Measurements from ENCODE around the gene ASMT.
"Not testable (repeated sequence)": the region's sequence is repeated elsewhere in the genome, so short reads cannot be mapped to it uniquely, and the experiment has no call there.

The ASMT gene

GRCh38 chrX:1598021-1598875, 16.6 kb upstream of the ASMT start:
- DNase-seq (ENCODE audit: low spot score): no peak

GRCh38 chrX:1598876-1599790, 15.7 kb upstream of the ASMT start:
- no peak for DNase-seq (ENCODE audit: low spot score)

GRCh38 chrX:1599791-1600405, 15.0 kb upstream of the ASMT start:
- DNase-seq (ENCODE audit: low spot score): no peak

GRCh38 chrX:1600406-1601050, 14.3 kb upstream of the ASMT start:
- DNase-seq (ENCODE audit: low spot score): no peak

GRCh38 chrX:1601051-1601767, 13.7 kb upstream of the ASMT start:
- DNase-seq (ENCODE audit: low spot score): no peak

GRCh38 chrX:1601768-1602085, 13.1 kb upstream of the ASMT start:
- DNase-seq (ENCODE audit: low spot score): no peak

GRCh38 chrX:1602299-1602698, 12.6 kb upstream of the ASMT start:
- DNase-seq (ENCODE audit: low spot score): no peak

GRCh38 chrX:1606496-1606895, 8.4 kb upstream of the ASMT start:
- no peak for DNase-seq (ENCODE audit: low spot score)

- DNase-seq (ENCODE audit: low spot score): no peak
Measured at GRCh38 chrX:1609311-1609710, 5.5 kb upstream of the ASMT start.

GRCh38 chrX:1609762-1610161, 5.1 kb upstream of the ASMT start:
- no peak for DNase-seq (ENCODE audit: low spot score)

GRCh38 chrX:1610166-1610565, 4.7 kb upstream of the ASMT start:
- peak; percentile 52 for DNase-seq (ENCODE audit: low spot score)

GRCh38 chrX:1610736-1611135, 4.1 kb upstream of the ASMT start:
- no peak for DNase-seq (ENCODE audit: low spot score)

GRCh38 chrX:1612641-1613286, 2.1 kb upstream of the ASMT start:
- DNase-seq (ENCODE audit: low spot score): no peak

GRCh38 chrX:1618689-1619088, 3.8 kb downstream of the ASMT start:
- DNase-seq (ENCODE audit: low spot score): no peak

GRCh38 chrX:1623691-1624090, 8.8 kb downstream of the ASMT start:
- DNase-seq (ENCODE audit: low spot score): no peak

GRCh38 chrX:1624158-1624860, 9.4 kb downstream of the ASMT start:
- not testable (repeated sequence) for DNase-seq (ENCODE audit: low spot score)

- not testable (repeated sequence) for DNase-seq (ENCODE audit: low spot score)
Measured at GRCh38 chrX:1624861-1625215, 10.0 kb downstream of the ASMT start.

- DNase-seq (ENCODE audit: low spot score): no peak
Measured at GRCh38 chrX:1629244-1629643, 14.4 kb downstream of the ASMT start.

- DNase-seq (ENCODE audit: low spot score): no peak
Measured at GRCh38 chrX:1646009-1646408, 31.1 kb downstream of the ASMT start.

GRCh38 chrX:1649621-1650020, 34.8 kb downstream of the ASMT start:
- no peak for DNase-seq (ENCODE audit: low spot score)
